ENCODE results near the gene PRAMEF12.

PRAMEF12 gene

DNA sequence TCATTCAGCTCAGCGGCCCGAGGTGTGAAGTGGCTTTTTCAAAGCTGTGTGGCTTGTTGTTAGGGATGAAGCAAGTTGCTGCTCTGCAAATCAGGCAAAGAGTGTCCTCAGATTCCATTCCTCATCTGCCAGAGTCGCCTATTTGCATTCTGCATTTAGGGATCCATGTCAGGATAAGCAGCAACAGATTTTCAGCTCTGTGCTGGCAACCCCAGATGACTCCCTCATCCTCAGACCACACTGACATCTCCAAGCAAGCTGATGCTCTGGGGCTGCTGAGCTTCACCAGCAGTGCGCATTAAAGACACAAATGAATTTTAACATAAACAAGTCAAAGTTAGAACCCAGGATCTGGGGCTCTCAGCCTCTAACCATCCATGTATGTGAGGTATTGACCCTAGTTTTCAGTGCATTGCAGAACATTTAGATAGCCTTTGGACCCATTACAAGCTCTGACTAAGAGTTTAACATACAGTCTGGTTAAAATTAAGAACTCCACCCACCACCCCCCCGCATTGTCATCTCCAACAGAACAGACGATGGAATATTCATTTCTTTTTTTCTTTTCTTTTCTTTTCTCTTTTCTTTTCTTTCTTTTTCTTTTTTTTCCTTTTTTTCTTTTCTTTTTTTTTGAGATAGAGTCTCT, 16.6 kb upstream of the PRAMEF12 start:
- no peak overlapping the region for H3K4me3 ChIP-seq (ENCODE audit: control insufficient read depth, low read depth, low read length)
- TF ChIP-seq, protein P1, sequence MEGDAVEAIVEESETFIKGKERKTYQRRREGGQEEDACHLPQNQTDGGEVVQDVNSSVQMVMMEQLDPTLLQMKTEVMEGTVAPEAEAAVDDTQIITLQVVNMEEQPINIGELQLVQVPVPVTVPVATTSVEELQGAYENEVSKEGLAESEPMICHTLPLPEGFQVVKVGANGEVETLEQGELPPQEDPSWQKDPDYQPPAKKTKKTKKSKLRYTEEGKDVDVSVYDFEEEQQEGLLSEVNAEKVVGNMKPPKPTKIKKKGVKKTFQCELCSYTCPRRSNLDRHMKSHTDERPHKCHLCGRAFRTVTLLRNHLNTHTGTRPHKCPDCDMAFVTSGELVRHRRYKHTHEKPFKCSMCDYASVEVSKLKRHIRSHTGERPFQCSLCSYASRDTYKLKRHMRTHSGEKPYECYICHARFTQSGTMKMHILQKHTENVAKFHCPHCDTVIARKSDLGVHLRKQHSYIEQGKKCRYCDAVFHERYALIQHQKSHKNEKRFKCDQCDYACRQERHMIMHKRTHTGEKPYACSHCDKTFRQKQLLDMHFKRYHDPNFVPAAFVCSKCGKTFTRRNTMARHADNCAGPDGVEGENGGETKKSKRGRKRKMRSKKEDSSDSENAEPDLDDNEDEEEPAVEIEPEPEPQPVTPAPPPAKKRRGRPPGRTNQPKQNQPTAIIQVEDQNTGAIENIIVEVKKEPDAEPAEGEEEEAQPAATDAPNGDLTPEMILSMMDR (IDR thresholded peaks at IDR 0.05; ENCODE audit: control insufficient read depth, insufficient read depth, low read depth, low read length, missing control alignments), result no peak
- DNase-seq (ENCODE audit: low read depth), result no peak

DNA sequence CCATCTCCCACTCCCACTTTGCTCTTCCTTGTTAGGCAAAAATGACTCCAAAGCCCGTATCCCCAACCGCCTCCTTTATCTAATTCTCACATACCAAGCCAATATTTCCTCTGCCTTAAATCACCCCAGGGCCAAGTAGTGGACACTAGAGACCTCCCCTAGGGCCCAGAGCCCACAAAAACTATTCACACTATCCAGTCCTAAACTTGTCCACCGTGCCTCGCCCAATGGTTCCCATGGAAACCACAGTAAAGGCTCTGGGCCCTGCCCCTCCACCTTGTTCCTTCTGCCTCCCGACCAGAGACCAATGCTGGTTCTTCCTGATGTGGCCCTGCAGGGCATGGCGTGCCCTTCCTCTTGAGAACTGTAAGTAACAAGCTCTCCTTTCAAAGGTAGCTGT, 15.7 kb upstream of the PRAMEF12 start:
- DNase-seq (ENCODE audit: low read depth), result no peak
- TF ChIP-seq, protein P1 (IDR thresholded peaks at IDR 0.05; ENCODE audit: control insufficient read depth, insufficient read depth, low read depth, low read length, missing control alignments), result no peak
- H3K4me3 ChIP-seq (ENCODE audit: control insufficient read depth, low read depth, low read length), result no peak overlapping the region

DNA sequence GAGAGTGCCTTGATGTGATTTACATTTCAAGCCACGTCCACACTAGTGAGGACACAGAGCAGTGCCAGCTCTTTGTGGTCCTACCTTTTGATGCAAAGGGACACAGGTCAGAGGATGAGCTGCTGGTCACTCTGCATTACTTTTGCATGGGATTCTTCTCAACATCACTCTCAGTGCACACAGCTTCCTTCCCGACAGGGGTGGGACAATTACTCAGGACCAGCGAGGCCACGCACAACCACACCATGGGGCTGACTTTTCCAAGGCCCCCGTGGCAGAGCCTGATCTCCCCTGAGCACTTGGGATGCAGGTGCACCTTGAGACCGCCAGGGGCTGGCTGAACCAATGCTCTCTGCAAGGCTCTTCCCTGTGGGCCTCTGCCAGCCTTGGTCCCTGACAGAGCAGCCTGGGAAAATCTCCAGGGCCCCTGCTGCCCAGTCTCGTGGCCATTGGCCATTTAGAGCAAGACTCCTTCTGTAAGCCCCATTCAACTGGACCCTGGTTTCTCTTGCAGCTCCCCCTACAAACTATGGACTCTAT, 13.2 kb upstream of the PRAMEF12 start:
- H3K4me3 ChIP-seq (ENCODE audit: control insufficient read depth, low read depth, low read length), result no peak overlapping the region
- DNase-seq (ENCODE audit: low read depth), result no peak
- TF ChIP-seq, protein P1 (IDR thresholded peaks at IDR 0.05; ENCODE audit: control insufficient read depth, insufficient read depth, low read depth, low read length, missing control alignments), result no peak

DNA sequence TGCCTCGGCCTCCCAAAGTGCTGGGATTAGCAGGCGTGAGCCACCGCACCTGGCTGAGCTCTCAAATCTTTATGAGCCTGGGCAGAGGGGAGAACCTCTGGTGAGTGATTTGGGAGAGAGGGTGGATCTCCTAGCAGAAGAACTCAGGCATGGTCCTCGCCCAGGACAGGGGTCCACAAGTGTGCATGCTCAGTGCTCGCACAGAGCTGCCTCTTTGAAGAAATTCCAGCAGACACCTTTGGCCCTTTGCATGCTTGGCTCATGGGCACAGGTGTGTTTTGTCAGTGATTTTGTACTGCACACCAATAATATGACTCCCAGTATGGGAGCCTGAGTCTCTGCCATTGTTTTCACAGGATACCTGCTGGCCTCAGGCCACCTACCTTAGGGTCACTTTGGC, 11.8 kb upstream of the PRAMEF12 start:
- TF ChIP-seq, protein P1 (IDR thresholded peaks at IDR 0.05; ENCODE audit: control insufficient read depth, insufficient read depth, low read depth, low read length, missing control alignments), result no peak
- H3K4me3 ChIP-seq (ENCODE audit: control insufficient read depth, low read depth, low read length), result no peak overlapping the region
- no peak for DNase-seq (ENCODE audit: low read depth)

DNA sequence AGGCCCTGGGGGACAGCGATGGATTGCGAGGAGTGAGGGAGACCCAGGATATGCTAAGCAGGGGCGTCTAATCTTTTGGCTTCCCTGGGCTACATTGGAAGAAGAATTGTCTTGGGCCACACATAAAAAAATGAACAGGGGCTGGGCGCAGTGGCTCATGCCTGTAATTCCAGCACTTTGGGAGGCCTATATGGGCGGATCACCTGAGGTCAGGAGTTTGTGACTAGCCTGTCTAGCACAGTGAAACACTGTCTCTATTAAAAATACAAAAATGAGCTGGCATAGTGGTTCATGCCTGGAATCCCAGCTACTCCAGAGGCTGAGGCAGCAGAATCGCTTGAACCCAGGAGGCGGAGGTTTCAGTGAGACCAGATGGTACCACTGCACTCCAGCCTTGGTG, 10.8 kb upstream of the PRAMEF12 start:
- no peak for DNase-seq (ENCODE audit: low read depth)
- H3K4me3 ChIP-seq (ENCODE audit: control insufficient read depth, low read depth, low read length), result no peak overlapping the region
- TF ChIP-seq, protein P1 (IDR thresholded peaks at IDR 0.05; ENCODE audit: control insufficient read depth, insufficient read depth, low read depth, low read length, missing control alignments), result no peak

DNA sequence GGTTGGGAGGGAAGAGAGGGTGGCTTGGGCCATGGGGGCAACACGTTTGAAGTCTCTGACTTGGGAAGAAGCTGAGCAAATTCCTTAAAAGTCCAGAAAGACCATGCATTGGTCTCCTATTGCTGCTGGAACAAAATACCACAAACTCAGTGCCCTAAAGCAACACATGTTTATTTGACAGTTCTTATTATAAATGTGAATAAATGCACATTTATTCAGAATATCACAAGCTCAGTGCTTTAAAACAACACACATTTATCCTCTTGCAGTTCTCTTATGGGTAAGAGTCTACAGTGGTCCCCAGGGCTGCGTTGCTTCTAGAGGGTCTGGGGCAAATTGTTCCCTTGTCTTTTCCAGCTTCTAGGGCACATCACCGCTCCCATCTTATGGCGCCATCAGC, 10.1 kb upstream of the PRAMEF12 start:
- DNase-seq (ENCODE audit: low read depth), result no peak
- TF ChIP-seq, protein P1 (IDR thresholded peaks at IDR 0.05; ENCODE audit: control insufficient read depth, insufficient read depth, low read depth, low read length, missing control alignments), result no peak
- no peak overlapping the region for H3K4me3 ChIP-seq (ENCODE audit: control insufficient read depth, low read depth, low read length)
